ENCODE measurements around the gene SOX1. TPM values are rescaled to one million over a fixed set of nuclear protein-coding genes. Genes with fewer than 3 reads are reported as not detected.

SOX1 gene
- total and polyA plus RNA-seq, 9 donors: not detected

GRCh38 chr13:112055036-112055914, 11.7 kb upstream of the SOX1 start:
- Histone ChIP-seq H3K27me3 (no peaks in the 10 kb centered on the region), H3K9me3 (no peaks in the 10 kb centered on the region), H3K4me1 (ENCODE audit: insufficient read depth) (peaks cover 2% of the 10 kb centered on the region), H3K27ac (no peak overlapping the region), H3K4me3 (no peak overlapping the region), H3K36me3 (no peaks in the 10 kb centered on the region)
- WGBS, 3 donors: 1% methylated on average over 45 to 50 of the region's 50 CpGs
- DNase-seq: no peak
- TF ChIP-seq EP300 (IDR thresholded peaks at IDR 0.05) (no peak), POLR2A (IDR thresholded peaks at IDR 0.05) (no peak), CTCF (IDR thresholded peaks at IDR 0.05) (no peak)
- intact Hi-C loops (cut with DNase I): no loop called here

- Histone ChIP-seq H3K36me3 (no peaks in the 10 kb centered on the region), H3K27me3 (no peaks in the 10 kb centered on the region), H3K4me1 (ENCODE audit: insufficient read depth) (peaks cover 2% of the 10 kb centered on the region), H3K4me3 (no peak overlapping the region), H3K27ac (no peak overlapping the region), H3K9me3 (no peaks in the 10 kb centered on the region)
- WGBS, 3 donors: 2 to 4% (median 2%) methylated on average over 23 to 32 of the region's 32 CpGs
- intact Hi-C loops (cut with DNase I): no loop called here
- no peak for DNase-seq
- no peak for TF ChIP-seq POLR2A (IDR thresholded peaks at IDR 0.05)
Observed at GRCh38 chr13:112055915-112056269, 11.1 kb upstream of the SOX1 start.

GRCh38 chr13:112056284-112056727, 10.6 kb upstream of the SOX1 start:
- DNase-seq: no peak
- Histone ChIP-seq H3K36me3 (no peaks in the 10 kb centered on the region), H3K4me1 (ENCODE audit: insufficient read depth) (peaks cover 2% of the 10 kb centered on the region), H3K27ac (no peak overlapping the region), H3K27me3 (no peaks in the 10 kb centered on the region), H3K9me3 (no peaks in the 10 kb centered on the region), H3K4me3 (no peak overlapping the region)
- 1 to 3% (median 2%) methylated on average over 26 to 32 of the region's 32 CpGs for WGBS, 3 donors
- no peak for TF ChIP-seq POLR2A (IDR thresholded peaks at IDR 0.05)
- no peak for TF ChIP-seq EP300 (IDR thresholded peaks at IDR 0.05)
- TF ChIP-seq CTCF (IDR thresholded peaks at IDR 0.05): no peak
- intact Hi-C loops (cut with DNase I): no loop called here

GRCh38 chr13:112056739-112057438, 10.1 kb upstream of the SOX1 start:
- Histone ChIP-seq H3K36me3 (no peaks in the 10 kb centered on the region), H3K27me3 (no peaks in the 10 kb centered on the region), H3K4me3 (no peak overlapping the region), H3K4me1 (ENCODE audit: insufficient read depth) (peaks cover 2% of the 10 kb centered on the region), H3K27ac (no peak overlapping the region), H3K9me3 (no peaks in the 10 kb centered on the region)
- DNase-seq: no peak
- 1 to 2% (median 1%) methylated on average over 70 to 72 of the region's 72 CpGs for WGBS, 3 donors
- no peak for TF ChIP-seq CTCF (IDR thresholded peaks at IDR 0.05)
- TF ChIP-seq EP300 (IDR thresholded peaks at IDR 0.05): no peak
- TF ChIP-seq POLR2A (IDR thresholded peaks at IDR 0.05): no peak
- intact Hi-C loops (cut with DNase I): no loop called here

GRCh38 chr13:112057439-112057735, 9.6 kb upstream of the SOX1 start:
- Histone ChIP-seq H3K4me3 (no peak overlapping the region), H3K27ac (no peak overlapping the region), H3K9me3 (no peaks in the 10 kb centered on the region), H3K36me3 (no peaks in the 10 kb centered on the region), H3K4me1 (ENCODE audit: insufficient read depth) (peaks cover 2% of the 10 kb centered on the region), H3K27me3 (no peaks in the 10 kb centered on the region)
- intact Hi-C loops (cut with DNase I): no loop called here
- no peak for DNase-seq
- whole genome bisulfite sequencing, 3 donors: 1% methylated on average over 25 of the region's 25 CpGs
- TF ChIP-seq EP300 (IDR thresholded peaks at IDR 0.05): no peak
- TF ChIP-seq CTCF (IDR thresholded peaks at IDR 0.05): no peak
- TF ChIP-seq POLR2A (IDR thresholded peaks at IDR 0.05): no peak

All from ovary (tissue), 9 donors.